Loucy (cell line): ENCODE results near the gene RIT2.

ENCODE experiments used
- EZH2phosphoT487 ChIP-seq: fragments of 200-600 bp; IDR thresholded peaks from 2 replicates; pipeline ENCODE4 v1.6.1; 2018; ENCODE audit warnings: antibody characterized with exemption, mild to moderate bottlenecking, moderate library complexity, borderline replicate concordance
- TF ChIP-seq, protein P1 (sequence below): fragments of 200-600 bp; sonication (generic); conservative IDR thresholded peaks from 2 replicates; pipeline ENCODE4 v1.5.1; 2014; ENCODE audit warnings: mild to moderate bottlenecking, antibody characterized with exemption, low read length

DNA sequence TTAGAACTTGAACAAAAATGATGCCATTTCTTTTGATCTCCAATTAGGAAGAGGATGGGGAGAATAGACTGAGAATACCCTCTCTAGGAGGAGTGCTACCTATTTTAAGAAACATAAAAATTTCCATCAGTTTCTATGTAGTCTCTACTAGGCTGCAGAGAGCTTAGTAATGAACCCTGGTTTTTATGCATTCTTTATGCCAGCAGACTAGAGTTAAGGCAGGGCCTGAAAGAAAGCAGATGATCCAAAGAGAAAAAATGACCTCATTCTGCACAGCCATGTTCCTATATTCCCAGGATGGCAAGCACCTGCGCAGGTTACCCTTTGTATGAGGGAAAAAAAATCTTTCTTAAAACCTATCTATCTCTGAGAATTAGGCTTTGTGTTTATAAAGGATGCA, 254.9 kb downstream of the RIT2 start:
- TF ChIP-seq, protein P1, sequence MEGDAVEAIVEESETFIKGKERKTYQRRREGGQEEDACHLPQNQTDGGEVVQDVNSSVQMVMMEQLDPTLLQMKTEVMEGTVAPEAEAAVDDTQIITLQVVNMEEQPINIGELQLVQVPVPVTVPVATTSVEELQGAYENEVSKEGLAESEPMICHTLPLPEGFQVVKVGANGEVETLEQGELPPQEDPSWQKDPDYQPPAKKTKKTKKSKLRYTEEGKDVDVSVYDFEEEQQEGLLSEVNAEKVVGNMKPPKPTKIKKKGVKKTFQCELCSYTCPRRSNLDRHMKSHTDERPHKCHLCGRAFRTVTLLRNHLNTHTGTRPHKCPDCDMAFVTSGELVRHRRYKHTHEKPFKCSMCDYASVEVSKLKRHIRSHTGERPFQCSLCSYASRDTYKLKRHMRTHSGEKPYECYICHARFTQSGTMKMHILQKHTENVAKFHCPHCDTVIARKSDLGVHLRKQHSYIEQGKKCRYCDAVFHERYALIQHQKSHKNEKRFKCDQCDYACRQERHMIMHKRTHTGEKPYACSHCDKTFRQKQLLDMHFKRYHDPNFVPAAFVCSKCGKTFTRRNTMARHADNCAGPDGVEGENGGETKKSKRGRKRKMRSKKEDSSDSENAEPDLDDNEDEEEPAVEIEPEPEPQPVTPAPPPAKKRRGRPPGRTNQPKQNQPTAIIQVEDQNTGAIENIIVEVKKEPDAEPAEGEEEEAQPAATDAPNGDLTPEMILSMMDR = no peak
- TF ChIP-seq EZH2phosphoT487 = no peak
